Right lobe of liver (tissue), 4 donors: ENCODE data around the gene ZNF740.

Experiments
- CTCF ChIP-seq, 4 donors: fragments of 200-600 bp in 3 of 4; fragments of 450-650 bp in 1 of 4; IDR thresholded peaks; one replicate each; pipeline versions ENCODE4 v1.5.1 to v1.8.0; 2016 to 2022; ENCODE audit warnings: antibody characterized with exemption in 4 of 4, mild to moderate bottlenecking in 2 of 4
- POLR2A ChIP-seq: fragments of 450-650 bp; IDR thresholded peaks from one replicate; pipeline ENCODE4 v1.6.1; 2017; ENCODE audit warnings: antibody characterized with exemption, mild to moderate bottlenecking
- donor health status: DM: no; HTN: no; CAD: no.
- donor health status: DM: no; HTN: no; CAD: no.
- donor health status: DM: no; HTN: yes; CAD: no.

- TF ChIP-seq CTCF (IDR thresholded peaks at IDR 0.05) (peak in 3 of 4 donors; percentile 20 to 21 (median 21)), POLR2A (no peak)
Observed at GRCh38 chr12:53211476-53212381, 31.2 kb downstream of the ZNF740 start.
